Naive thymus-derived CD8-positive, alpha-beta T cell (primary cell): ENCODE results near the gene UBE2A. TPM values are rescaled to one million over a fixed set of nuclear protein-coding genes. Genes with fewer than 3 reads are reported as not detected.

Experiments used
- ATAC-seq, 2 donors: fragments of 150-1000 bp; cut with Tn5 transposase in 1 of 2; sonication (Bioruptor Pico), chemical (Tn5 transposase) in 1 of 2; 1 replicate in 1 of 2; 2 replicates in 1 of 2; pipeline ENCODE4 v1.10.0; 2021; ENCODE audit warnings: mild to moderate bottlenecking in 2 of 2, moderate library complexity in 2 of 2
- POLR2A ChIA-PET: fragments of 350-600 bp; sonication (Branson Sonifier 250); formaldehyde crosslinking; loops from one replicate; lab custom pipeline; 2021; ENCODE audit warnings: antibody characterized with exemption; lab: Charles Lee
- DNase-seq, 10 donors: peaks; one replicate each; pipeline versions ENCODE4 v3.0.0 to v3.0.0-alpha.2; 2020 to 2022
- H3K27ac Mint-ChIP-seq, 10 donors: one replicate each; pipeline ENCODE4 v1.8.0; 2020 to 2022; ENCODE audit warnings: mild to moderate bottlenecking in 10 of 10, mixed read lengths in 10 of 10, moderate library complexity in 4 of 10, inconsistent platforms in 1 of 10
- H3K27me3 Mint-ChIP-seq, 5 donors: one replicate each; pipeline ENCODE4 v1.8.0; 2021 to 2022; ENCODE audit warnings: mixed read lengths in 5 of 5
- H3K36me3 Mint-ChIP-seq, 3 donors: one replicate each; pipeline ENCODE4 v1.8.0; 2020 to 2022; ENCODE audit warnings: mixed read lengths in 3 of 3, mild to moderate bottlenecking in 2 of 3, inconsistent platforms in 1 of 3
- H3K4me1 Mint-ChIP-seq, 4 donors: one replicate each; pipeline ENCODE4 v1.8.0; 2021 to 2022; ENCODE audit warnings: mixed read lengths in 4 of 4
- H3K4me3 Mint-ChIP-seq, 10 donors: one replicate each; pipeline ENCODE4 v1.8.0; 2020 to 2022; ENCODE audit warnings: mild to moderate bottlenecking in 10 of 10, mixed read lengths in 10 of 10, moderate library complexity in 6 of 10, inconsistent platforms in 1 of 10
- H3K9me3 Mint-ChIP-seq, 9 donors: one replicate each; pipeline ENCODE4 v1.8.0; 2020 to 2022; ENCODE audit warnings: mixed read lengths in 9 of 9, mild to moderate bottlenecking in 3 of 9, inconsistent platforms in 1 of 9, moderate library complexity in 1 of 9
- polyA plus RNA-seq, 3 donors: library from polyadenylated mRNA; unstranded; fragments of 300-500 nt; fragmentation: Illumina TruSeq; gene quantifications; one replicate each; pipeline ENCODE4 v1.2.3, GENCODE V29; 2021
- total RNA-seq, 8 experiments: library from RNA in 2 of 8; stranded (reverse) in 2 of 8; gene quantifications; one replicate each; pipeline ENCODE4 v1.2.3 and lab custom pipeline; 2021 to 2026

Gene UBE2A
- total RNA-seq (10 to 100 TPM; 41.0 to 43.5 TPM), polyA plus RNA-seq (10 to 100 TPM; 31.5 to 43.5 (median 34.0) TPM), total RNA-seq (lab: John Stamatoyannopoulos, UW) (36.8 to 54.0 (median 44.8) reads per million in 6 experiments)

DNA sequence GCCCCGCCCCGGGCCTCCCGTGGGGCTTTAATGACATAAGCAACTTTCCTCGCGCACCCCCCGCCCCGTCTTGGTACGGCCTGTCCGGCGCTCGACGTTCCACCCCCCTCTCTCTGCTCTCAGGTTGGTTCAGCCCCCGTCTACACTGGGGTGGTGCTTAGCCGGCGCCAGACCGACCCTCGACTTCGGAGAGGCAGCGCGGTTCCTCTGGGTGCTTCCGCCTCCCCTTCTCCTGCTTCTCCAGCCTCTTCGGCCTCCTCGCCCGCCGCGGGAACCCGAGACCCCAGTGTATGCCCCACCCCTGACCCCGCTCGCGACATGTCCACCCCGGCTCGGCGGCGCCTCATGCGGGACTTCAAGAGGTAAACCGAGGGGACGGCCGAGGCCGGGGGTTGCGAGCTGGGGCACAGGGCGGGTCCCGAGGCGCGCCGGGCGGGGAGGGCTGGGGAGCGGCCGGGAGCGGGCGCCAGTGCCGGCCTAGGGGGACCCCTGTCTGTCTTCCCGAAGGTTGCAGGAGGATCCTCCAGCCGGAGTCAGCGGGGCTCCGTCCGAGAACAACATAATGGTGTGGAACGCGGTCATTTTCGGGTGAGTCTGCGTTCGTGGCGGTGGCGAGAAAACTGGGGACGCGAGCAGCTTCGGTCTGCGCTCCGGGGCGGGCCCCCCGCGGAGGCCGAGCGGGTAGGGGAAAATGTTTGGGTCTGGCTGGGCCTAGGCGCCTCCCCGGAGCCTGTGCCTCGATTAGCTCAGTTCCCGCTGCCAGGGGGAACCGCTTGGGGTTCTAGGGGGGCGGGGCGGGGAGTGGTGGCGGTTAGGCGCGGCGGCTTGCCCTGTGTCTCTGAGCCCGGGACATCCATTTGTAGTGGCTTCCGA, at the start of gene UBE2A:
UBE2A (plus strand) TSS at position 170 of the 873 bp plus-strand sequence; CDS start at position 319, 149 bp downstream.
- DNase-seq: peak; percentile 79 to 95 (median 86)
- Mint-ChIP-seq H3K4me1 (peaks cover 4 to 31% (median 16%) of the 10 kb centered on the region in 4 donors), H3K9me3 (peaks cover 0 to 4% (median 0%) of the 10 kb centered on the region in 9 donors), H3K27ac (peak within 1 kb of the TSS; percentile 77 to 97 (median 89)), H3K36me3 (peaks cover 0 to 5% (median 4%) of the 10 kb centered on the region in 3 donors), H3K27me3 (no peaks in the 10 kb centered on the region), H3K4me3 (peak within 1 kb of the TSS; percentile 80 to 94 (median 88))
- peak; percentile 89 to 92 for ATAC-seq
- POLR2A ChIA-PET: interaction anchor here (0.6 to 3.5 kb wide), 14 partner anchors 9 to 232 kb away, joined by 3 to 29 read pairs (median 4); partner anchors contain the start of genes NKRF, RPL39, SEPTIN6 and SLC25A5

GRCh38 chrX:119529345-119530276, 44.8 kb upstream of the UBE2A start:
- Mint-ChIP-seq H3K36me3 (peaks cover 0 to 53% (median 8%) of the 10 kb centered on the region in 3 donors), H3K9me3 (peaks cover 0 to 2% (median 0%) of the 10 kb centered on the region in 9 donors), H3K4me3 (no peak overlapping the region), H3K27ac (no peak overlapping the region), H3K27me3 (no peaks in the 10 kb centered on the region), H3K4me1 (peaks cover 0 to 14% (median under 1%) of the 10 kb centered on the region in 4 donors)
- POLR2A ChIA-PET: interaction anchor here (0.6 kb wide), 1 partner anchor 164 kb away, joined by 6 read pairs; no protein-coding TSS in a partner anchor
- DNase-seq: no peak
- no peak for ATAC-seq

GRCh38 chrX:119537487-119537886, 36.9 kb upstream of the UBE2A start:
- H3K9me3 Mint-ChIP-seq: no peaks in the 10 kb centered on the region
- POLR2A ChIA-PET: interaction anchor here (0.6 kb wide), 1 partner anchor 324 kb away, joined by 5 read pairs; no protein-coding TSS in a partner anchor
- peaks cover 2 to 54% (median 8%) of the 10 kb centered on the region in 3 donors for H3K36me3 Mint-ChIP-seq
- no peak overlapping the region for H3K4me3 Mint-ChIP-seq
- H3K27ac Mint-ChIP-seq: peak overlapping the region in 3 of 10 donors; percentile 24 to 65 (median 41)
- ATAC-seq (no peak), DNase-seq (no peak)
- H3K27me3 Mint-ChIP-seq: no peaks in the 10 kb centered on the region
- H3K4me1 Mint-ChIP-seq: peaks cover 0 to 4% (median 0%) of the 10 kb centered on the region in 4 donors

GRCh38 chrX:119539872-119540271, 34.5 kb upstream of the UBE2A start:
- Mint-ChIP-seq H3K27ac (peak overlapping the region in 2 of 10 donors; percentile 53 to 65), H3K4me1 (peaks cover 0 to 2% (median 0%) of the 10 kb centered on the region in 4 donors), H3K4me3 (no peak overlapping the region), H3K9me3 (no peaks in the 10 kb centered on the region), H3K36me3 (peaks cover 0 to 48% (median 2%) of the 10 kb centered on the region in 3 donors), H3K27me3 (no peaks in the 10 kb centered on the region)
- no peak for ATAC-seq
- POLR2A ChIA-PET: no interaction called here
- DNase-seq: peak in 2 of 10 donors; percentile 5 to 16

DNA sequence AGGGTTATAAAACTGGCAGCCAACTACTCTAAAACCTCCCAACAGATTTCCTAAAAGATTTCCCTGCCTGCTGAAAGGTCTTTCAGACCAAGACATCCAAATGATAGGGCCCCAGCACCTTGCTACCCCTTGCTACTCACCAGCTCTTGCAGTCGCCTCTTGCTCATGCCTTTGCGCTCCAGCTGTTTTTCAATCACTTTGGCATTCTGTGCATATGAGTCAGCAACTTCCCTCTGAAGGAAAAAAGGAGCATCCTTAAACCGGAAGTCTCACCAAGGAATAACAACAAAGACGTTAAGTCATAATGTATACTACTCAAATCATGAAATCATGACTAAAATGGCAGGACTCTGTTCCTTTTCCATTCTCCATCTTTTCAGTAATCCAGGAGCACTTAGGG, 33.2 kb upstream of the UBE2A start:
- peaks cover 0 to 43% (median 2%) of the 10 kb centered on the region in 3 donors for H3K36me3 Mint-ChIP-seq
- no peaks in the 10 kb centered on the region for H3K27me3 Mint-ChIP-seq
- ATAC-seq (no peak), DNase-seq (no peak)
- no peak overlapping the region for H3K27ac Mint-ChIP-seq
- POLR2A ChIA-PET: no interaction called here
- H3K9me3 Mint-ChIP-seq: no peaks in the 10 kb centered on the region
- H3K4me3 Mint-ChIP-seq: no peak overlapping the region
- peaks cover 0 to 2% (median 0%) of the 10 kb centered on the region in 4 donors for H3K4me1 Mint-ChIP-seq

DNA sequence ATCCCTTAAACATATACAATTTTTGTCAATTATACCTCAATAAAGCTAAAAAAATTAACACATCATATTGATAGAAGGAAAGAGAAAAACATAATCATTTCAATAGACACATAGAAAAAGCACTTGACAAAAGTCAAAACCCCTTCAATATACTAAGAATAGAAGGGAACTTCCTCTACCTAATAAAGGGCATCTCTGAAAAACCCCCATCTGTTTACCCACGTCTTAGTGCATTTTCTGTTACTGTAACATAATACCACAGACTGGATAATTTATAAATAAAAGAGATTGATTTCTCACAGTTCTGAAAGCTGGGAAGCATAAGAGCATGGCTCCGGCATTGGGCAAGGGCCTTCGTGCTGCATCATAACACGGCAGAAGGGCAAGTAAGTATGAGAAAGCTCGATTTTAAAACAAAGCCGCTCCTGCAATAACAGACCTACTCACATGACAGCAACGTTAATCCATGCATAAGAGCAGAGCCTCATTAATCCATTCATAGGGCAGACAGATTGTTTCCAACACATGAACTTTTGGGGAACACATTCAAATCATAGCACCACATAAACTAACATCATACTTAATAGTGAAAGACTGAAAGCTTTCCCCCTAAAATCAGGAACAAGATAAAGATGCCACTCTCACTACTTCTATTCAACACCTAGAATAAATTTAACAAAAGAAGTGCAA, 24.9 kb upstream of the UBE2A start:
- Mint-ChIP-seq H3K4me1 (peaks cover 3 to 21% (median 12%) of the 10 kb centered on the region in 4 donors), H3K27ac (peak overlapping the region in 3 of 10 donors; percentile 28 to 47 (median 44)), H3K9me3 (no peaks in the 10 kb centered on the region), H3K36me3 (peaks cover 0 to 41% (median 0%) of the 10 kb centered on the region in 3 donors), H3K4me3 (peak overlapping the region in 1 of 10 donors; percentile 5), H3K27me3 (no peaks in the 10 kb centered on the region)
- ATAC-seq (no peak), DNase-seq (no peak)
- POLR2A ChIA-PET: no interaction called here

DNA sequence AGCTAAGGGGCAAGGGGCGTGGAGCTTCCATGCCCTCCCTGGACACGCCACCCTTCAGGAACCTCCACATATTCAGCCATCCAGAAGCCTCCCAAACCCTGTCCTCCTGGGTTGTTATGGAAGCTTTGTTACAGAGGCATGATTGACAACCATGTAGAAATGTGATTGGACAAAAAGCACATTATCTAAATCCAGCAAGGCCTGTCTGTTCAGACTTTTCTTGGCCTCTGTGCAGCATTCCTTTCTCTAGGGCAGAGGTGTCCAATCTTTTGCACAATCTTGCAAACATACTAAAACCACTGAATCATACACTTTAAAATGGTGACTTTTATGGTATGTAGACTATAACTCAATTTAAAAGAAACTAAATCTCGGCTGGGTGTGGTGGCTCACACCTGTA, 21.9 kb upstream of the UBE2A start:
- no peaks in the 10 kb centered on the region for H3K27me3 Mint-ChIP-seq
- no peaks in the 10 kb centered on the region for H3K9me3 Mint-ChIP-seq
- peaks cover 5 to 30% (median 15%) of the 10 kb centered on the region in 4 donors for H3K4me1 Mint-ChIP-seq
- H3K27ac Mint-ChIP-seq: peak overlapping the region in 1 of 10 donors; percentile 15
- DNase-seq: no peak
- no peak overlapping the region for H3K4me3 Mint-ChIP-seq
- H3K36me3 Mint-ChIP-seq: peaks cover 4 to 50% (median 9%) of the 10 kb centered on the region in 3 donors
- POLR2A ChIA-PET: no interaction called here
- no peak for ATAC-seq

GRCh38 chrX:119565107-119565663, 9.2 kb upstream of the UBE2A start, which contains the start of gene STEEP1:
Gene STEEP1, minus strand, starts transcription at chrX:119565409. Its CDS starts 54 bp downstream, at chrX:119565355.
- H3K9me3 Mint-ChIP-seq: peaks cover 0 to 7% (median 0%) of the 10 kb centered on the region in 9 donors

GRCh38 chrX:119570351-119570835, 4.0 kb upstream of the UBE2A start:
- Mint-ChIP-seq H3K36me3 (peaks cover 0 to 5% (median 0%) of the 10 kb centered on the region in 3 donors), H3K27ac (no peak overlapping the region), H3K9me3 (peaks cover 0 to 3% (median 0%) of the 10 kb centered on the region in 9 donors), H3K4me3 (no peak overlapping the region), H3K27me3 (no peaks in the 10 kb centered on the region), H3K4me1 (peaks cover 4 to 15% (median 8%) of the 10 kb centered on the region in 4 donors)
- ATAC-seq (no peak), DNase-seq (no peak)
- POLR2A ChIA-PET: no interaction called here

More at GRCh38 chrX:119565107-119565663, 9.2 kb upstream of the UBE2A start, which contains the start of gene STEEP1:
- Mint-ChIP-seq H3K36me3 (peaks cover 0 to 19% (median under 1%) of the 10 kb centered on the region in 3 donors), H3K27me3 (no peaks in the 10 kb centered on the region), H3K4me3 (peak within 1 kb of the TSS; percentile 87 to 97 (median 94)), H3K4me1 (peaks cover 7 to 30% (median 24%) of the 10 kb centered on the region in 4 donors), H3K27ac (peak within 1 kb of the TSS; percentile 87 to 98 (median 94))
- DNase-seq: peak; percentile 61 to 92 (median 82)
- POLR2A ChIA-PET: interaction anchor here (0.6 to 1.6 kb wide), 4 partner anchors 9 to 40 kb away, joined by 3 to 7 read pairs (median 4); partner anchors contain the start of gene UBE2A
- peak; percentile 95 to 98 for ATAC-seq

DNA sequence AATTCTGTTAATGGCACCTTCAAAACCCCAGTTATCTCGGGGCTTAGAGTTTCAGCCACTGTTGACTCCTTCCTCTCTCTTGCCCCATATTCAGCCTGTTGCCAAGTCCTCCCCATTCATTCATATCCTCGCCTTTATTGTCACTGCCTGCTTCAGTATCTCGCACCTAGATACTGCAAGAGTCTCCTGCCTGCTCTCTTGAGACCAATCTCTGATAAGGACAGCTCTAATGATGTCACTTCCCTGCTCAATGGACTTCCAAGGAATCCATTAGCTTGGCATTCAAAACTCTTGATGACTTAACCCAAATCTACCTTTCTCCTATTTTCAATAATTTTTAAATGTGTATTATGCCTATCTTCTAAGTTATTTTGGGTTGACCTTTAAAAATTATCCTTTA, 1.1 kb upstream of the UBE2A start:
- no peak for DNase-seq
- Mint-ChIP-seq H3K36me3 (peaks cover 0 to 5% (median 4%) of the 10 kb centered on the region in 3 donors), H3K9me3 (peaks cover 0 to 4% (median 0%) of the 10 kb centered on the region in 9 donors), H3K27ac (peak overlapping the region in 3 of 10 donors; percentile 0 to 97 (median 83)), H3K4me3 (peak overlapping the region; percentile 80 to 94 (median 88)), H3K4me1 (peaks cover 4 to 21% (median 16%) of the 10 kb centered on the region in 4 donors), H3K27me3 (no peaks in the 10 kb centered on the region)
- ATAC-seq: no peak
- POLR2A ChIA-PET: interaction anchor here (0.5 to 3.5 kb wide), 7 partner anchors 8 to 173 kb away, joined by 3 to 29 read pairs (median 7); partner anchors contain the start of genes NKRF, SEPTIN6, SLC25A5 and STEEP1
